Cardiac muscle cell (in vitro differentiated cells and primary cell): ENCODE results near the gene ZACN. TPM values are rescaled to one million over a fixed set of nuclear protein-coding genes. Genes with fewer than 3 reads are reported as not detected.

ENCODE experiments used
- DNase-seq, 2 donors: peaks; one replicate each; pipeline versions ENCODE4 v3.0.0 to v3.0.0-alpha.2; 2010 to 2017; ENCODE audit warnings: low read depth in 1 of 2, low spot score in 1 of 2
- H3K27ac ChIP-seq: fragments of 200-600 bp; sonication (generic); 2 replicates; pipeline ENCODE4 v1.5.1; 2016
- H3K27me3 ChIP-seq: fragments of 200-600 bp; sonication (generic); 2 replicates; pipeline ENCODE4 v1.6.0; 2016; ENCODE audit warnings: control low read depth
- H3K36me3 ChIP-seq: fragments of 200-600 bp; sonication (generic); 2 replicates; pipeline ENCODE4 v1.5.1; 2016; ENCODE audit warnings: control low read depth
- H3K4me1 ChIP-seq: fragments of 200-600 bp; sonication (generic); 2 replicates; pipeline ENCODE4 v1.8.1; 2017; ENCODE audit warnings: low read depth, mild to moderate bottlenecking, mixed run types
- H3K4me3 ChIP-seq: fragments of 200-600 bp; sonication (generic); 2 replicates; pipeline ENCODE4 v1.5.1; 2016; ENCODE audit warnings: mild to moderate bottlenecking
- H3K9me3 ChIP-seq: fragments of 200-600 bp; sonication (generic); 2 replicates; pipeline ENCODE4 v1.5.1; 2017; ENCODE audit warnings: low read depth, mild to moderate bottlenecking, control low read depth
- CTCF ChIP-seq: IDR thresholded peaks from 2 replicates; pipeline ENCODE4 v1.5.1; 2012; ENCODE audit warnings: low read depth, mild to moderate bottlenecking, low read length
- polyA plus RNA-seq: library from polyadenylated mRNA; unstranded; fragments of >200 nt; fragmentation: Nextera tagmentation; extraction: Ambion mirVana; gene quantifications from 2 replicates; pipeline ENCODE4 v1.2.1, GENCODE V29; 2016
- total RNA-seq: library from RNA; depleted of rRNA; stranded (reverse); fragments of >200 nt; gene quantifications from 2 replicates; pipeline ENCODE4 v1.2.3, GENCODE V29; 2016

Gene ZACN
- total and polyA plus RNA-seq, 2 experiments from 2014 or later: 33.8 TPM; not detected in 1

DNA sequence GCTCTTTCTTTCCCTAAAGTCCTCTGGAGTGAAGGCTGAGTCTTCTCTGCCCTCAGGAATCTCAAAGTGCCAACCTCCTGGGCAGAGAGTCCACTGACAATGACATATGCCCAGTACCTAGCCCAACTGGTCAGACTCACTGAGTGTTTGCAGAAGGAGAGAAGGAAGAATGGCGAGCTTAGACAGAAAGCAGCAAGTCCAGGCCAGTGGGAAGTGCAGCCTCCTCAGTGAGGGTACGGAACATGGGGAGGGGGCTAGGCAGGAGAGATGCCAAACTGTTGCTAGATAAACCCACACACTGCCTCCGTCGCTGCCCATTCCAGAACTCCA, 23.9 kb downstream of the ZACN start:
- H3K27ac ChIP-seq: peak overlapping the region; percentile 79
- H3K27me3 ChIP-seq: no peaks in the 10 kb centered on the region
- no peaks in the 10 kb centered on the region for H3K9me3 ChIP-seq
- peak overlapping the region; percentile 64 for H3K4me3 ChIP-seq
- peaks cover 23% of the 10 kb centered on the region for H3K36me3 ChIP-seq
- no peak for DNase-seq
- no peak for TF ChIP-seq CTCF
- H3K4me1 ChIP-seq: peaks cover 5% of the 10 kb centered on the region

GRCh38 chr17:76103274-76104139, 24.5 kb downstream of the ZACN start, which contains the start of gene EXOC7:
TSS of gene EXOC7 (minus strand) at chr17:76103787. CDS start at chr17:76103692, 95 bp downstream.
- no peak for TF ChIP-seq CTCF
- peaks cover 5% of the 10 kb centered on the region for H3K4me1 ChIP-seq
- H3K27me3 ChIP-seq: no peaks in the 10 kb centered on the region
- DNase-seq: peak; percentile 92 to 97
- no peaks in the 10 kb centered on the region for H3K9me3 ChIP-seq
- H3K4me3 ChIP-seq: peak within 1 kb of the TSS; percentile 64
- peak within 1 kb of the TSS; percentile 79 for H3K27ac ChIP-seq
- peaks cover 23% of the 10 kb centered on the region for H3K36me3 ChIP-seq

GRCh38 chr17:76104140-76104895, 25.3 kb downstream of the ZACN start:
- H3K36me3 ChIP-seq: peaks cover 17% of the 10 kb centered on the region
- peak overlapping the region; percentile 79 for H3K27ac ChIP-seq
- H3K27me3 ChIP-seq: no peaks in the 10 kb centered on the region
- no peaks in the 10 kb centered on the region for H3K9me3 ChIP-seq
- TF ChIP-seq CTCF: no peak
- peaks cover 5% of the 10 kb centered on the region for H3K4me1 ChIP-seq
- H3K4me3 ChIP-seq: peak overlapping the region; percentile 64
- no peak for DNase-seq

DNA sequence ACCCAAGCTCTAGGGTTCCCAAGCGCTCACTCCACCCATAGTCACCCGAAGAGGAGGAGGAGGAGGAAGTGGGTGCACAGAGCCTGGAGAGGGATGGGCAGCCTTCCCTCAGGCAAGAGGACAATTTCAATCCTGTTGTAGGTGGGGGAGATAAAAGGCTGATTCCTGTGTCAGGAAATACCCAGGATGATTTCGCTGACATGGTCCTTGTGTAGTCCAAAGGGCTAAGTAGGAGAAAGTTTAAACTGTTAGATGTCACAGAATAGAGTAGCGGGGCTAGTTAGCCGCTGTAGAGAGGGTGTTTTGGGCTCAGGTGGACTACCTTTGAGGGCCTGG, 25.9 kb downstream of the ZACN start:
- Histone ChIP-seq H3K4me3 (no peak overlapping the region), H3K27me3 (no peaks in the 10 kb centered on the region), H3K36me3 (peaks cover 12% of the 10 kb centered on the region), H3K9me3 (no peaks in the 10 kb centered on the region), H3K4me1 (peaks cover 5% of the 10 kb centered on the region), H3K27ac (no peak overlapping the region)
- no peak for TF ChIP-seq CTCF
- no peak for DNase-seq

- H3K27ac ChIP-seq: no peak overlapping the region
- no peak for DNase-seq
- TF ChIP-seq CTCF: no peak
These were observed 27.7 kb downstream of the ZACN start for GRCh38 chr17:76106703-76107102.

More at GRCh38 chr17:76106703-76107102, 27.7 kb downstream of the ZACN start:
- H3K4me1 ChIP-seq: peaks cover 5% of the 10 kb centered on the region
- H3K27me3 ChIP-seq: no peaks in the 10 kb centered on the region
- no peak overlapping the region for H3K4me3 ChIP-seq
- no peaks in the 10 kb centered on the region for H3K9me3 ChIP-seq
- H3K36me3 ChIP-seq: peaks cover under 1% of the 10 kb centered on the region
